Mucosa of descending colon (tissue), 3 donors: Measurements from ENCODE around the gene WFDC11. TPM values are rescaled to one million over a fixed set of nuclear protein-coding genes. Genes with fewer than 3 reads are reported as not detected.
"Not testable (repeated sequence)": the region's sequence is repeated elsewhere in the genome, so short reads cannot be mapped to it uniquely, and the experiment has no call there.

ENCODE experiments used
- ATAC-seq: fragments of 200-7000 bp; cut with Tn5 transposase; one replicate; pipeline ENCODE4 v1.9.1; 2020; ENCODE audit warnings: mild to moderate bottlenecking, moderate library complexity
- DNase-seq, 3 donors: peaks; one replicate each; pipeline ENCODE4 v3.0.0-alpha.2; 2020
- H3K36me3 ChIP-seq: fragments of 200-600 bp; one replicate; pipeline ENCODE4 v1.8.0; 2021; ENCODE audit warnings: low read depth, mild to moderate bottlenecking
- H3K4me1 ChIP-seq: fragments of 200-600 bp; one replicate; pipeline ENCODE4 v1.8.0; 2021; ENCODE audit warnings: low read depth, mild to moderate bottlenecking
- H3K4me3 ChIP-seq: fragments of 200-600 bp; one replicate; pipeline ENCODE4 v1.8.0; 2021; ENCODE audit warnings: mild to moderate bottlenecking
- H3K9me3 ChIP-seq: fragments of 200-600 bp; one replicate; pipeline ENCODE4 v1.8.0; 2021; ENCODE audit warnings: mild to moderate bottlenecking
- CTCF ChIP-seq: fragments of 200-600 bp; IDR thresholded peaks from one replicate; pipeline ENCODE4 v1.8.0; 2022; ENCODE audit warnings: antibody characterized with exemption, mild to moderate bottlenecking
- intact Hi-C, 2 donors: fragments of 100-400 bp; cut with DNase I in 1 of 2; cut with micrococcal nuclease in 1 of 2; formaldehyde crosslinking; loops; one replicate each; pipeline versions ENCODE4 v1.11.0 to v1.11.1; 2022; cut with DNase I, micrococcal nuclease
- total RNA-seq, 3 donors: library from RNA; stranded (reverse); fragmentation: NEBNext Ultra II Directional in 2 of 3; extraction: Animal tissue kit (Norgen Biotek cat#: 25700) in 2 of 3; gene quantifications; one replicate each; pipeline versions ENCODE4 v1.2.1 to v1.2.4, GENCODE V29; 2021 to 2023
- donor health status: DM: no; HTN: no; CAD: no; lungs with moderate emphysema.
- donor health status: DM: no; HTN: no; CAD: no.
- donor health status: DM: no; HTN: yes; CAD: no.

Gene WFDC11
- total RNA-seq, 3 donors from 2014 or later = not detected

- intact Hi-C loops = no loop called here
- H3K4me1 ChIP-seq = no peaks in the 10 kb centered on the region
- TF ChIP-seq CTCF = no peak
These were observed 23.2 kb downstream of the WFDC11 start for GRCh38 chr20:45646875-45647274.

GRCh38 chr20:45645869-45646268 is 24.2 kb downstream of the WFDC11 start:
- H3K36me3 ChIP-seq, DNase-seq, H3K9me3 ChIP-seq, intact Hi-C loops, ATAC-seq, H3K4me3 ChIP-seq, H3K4me1 ChIP-seq: not testable (repeated sequence)

More at GRCh38 chr20:45646875-45647274, 23.2 kb downstream of the WFDC11 start:
- Histone ChIP-seq H3K9me3 (no peaks in the 10 kb centered on the region), H3K36me3 (no peaks in the 10 kb centered on the region), H3K4me3 (no peak overlapping the region)
- no peak for DNase-seq
- ATAC-seq = no peak

- H3K4me3 ChIP-seq, H3K9me3 ChIP-seq, ATAC-seq, intact Hi-C loops, H3K4me1 ChIP-seq, H3K36me3 ChIP-seq, DNase-seq: not testable (repeated sequence)
These were observed 29.0 kb downstream of the WFDC11 start for GRCh38 chr20:45641076-45641475.

- intact Hi-C loops = no loop called here
- no peak for TF ChIP-seq CTCF
These were observed 30.4 kb downstream of the WFDC11 start for GRCh38 chr20:45639687-45640086.

GRCh38 chr20:45636513-45636912 is 33.5 kb downstream of the WFDC11 start:
- H3K4me1 ChIP-seq = no peaks in the 10 kb centered on the region
- intact Hi-C loops = no loop called here
- TF ChIP-seq CTCF = no peak
- H3K4me3 ChIP-seq = no peak overlapping the region
- DNase-seq (no peak), ATAC-seq (no peak)
- no peaks in the 10 kb centered on the region for H3K9me3 ChIP-seq
- no peaks in the 10 kb centered on the region for H3K36me3 ChIP-seq

More at GRCh38 chr20:45639687-45640086, 30.4 kb downstream of the WFDC11 start:
- Histone ChIP-seq H3K4me1 (no peaks in the 10 kb centered on the region), H3K4me3 (no peak overlapping the region), H3K36me3 (no peaks in the 10 kb centered on the region), H3K9me3 (no peaks in the 10 kb centered on the region)
- no peak for ATAC-seq
- no peak for DNase-seq

GRCh38 chr20:45631184-45631583 is 38.9 kb downstream of the WFDC11 start, which contains the start of gene WFDC9:
WFDC9 (minus strand) TSS chr20:45631284; CDS start chr20:45610181, 21,103 bp downstream.
- no peak for TF ChIP-seq CTCF

GRCh38 chr20:45630371-45630770 is 39.7 kb downstream of the WFDC11 start:
- H3K36me3 ChIP-seq = no peaks in the 10 kb centered on the region
- no peak for ATAC-seq
- no peak for DNase-seq
- H3K4me1 ChIP-seq = no peaks in the 10 kb centered on the region
- no peak for TF ChIP-seq CTCF
- intact Hi-C loops = no loop called here
- H3K9me3 ChIP-seq = no peaks in the 10 kb centered on the region
- no peak overlapping the region for H3K4me3 ChIP-seq

More at GRCh38 chr20:45631184-45631583, 38.9 kb downstream of the WFDC11 start, which contains the start of gene WFDC9:
- no peaks in the 10 kb centered on the region for H3K9me3 ChIP-seq
- no peak for DNase-seq
- no peaks in the 10 kb centered on the region for H3K36me3 ChIP-seq
- intact Hi-C loops = no loop called here
- no peaks in the 10 kb centered on the region for H3K4me1 ChIP-seq
- no peak within 1 kb of the TSS for H3K4me3 ChIP-seq
- no peak for ATAC-seq
